IPS-20b (cell line): ENCODE measurements around the gene C20orf204.

Experiments used
- H3K27ac ChIP-seq: one replicate; pipeline ENCODE4 v1.5.1; 2013; ENCODE audit warnings: low read length
- H3K27me3 ChIP-seq: 2 replicates; pipeline ENCODE4 v1.6.1; 2013; ENCODE audit warnings: mild to moderate bottlenecking, low read length, inconsistent platforms; ENCODE audit not compliant: insufficient read depth
- H3K36me3 ChIP-seq: 2 replicates; pipeline ENCODE4 v1.6.1; 2013; ENCODE audit warnings: low read depth, mild to moderate bottlenecking, inconsistent platforms, low read length, moderate library complexity; ENCODE audit not compliant: insufficient read depth
- H3K4me1 ChIP-seq: 2 replicates; pipeline ENCODE4 v1.6.1; 2013; ENCODE audit warnings: mild to moderate bottlenecking, control low read depth, inconsistent platforms, low read length, moderate library complexity; ENCODE audit not compliant: insufficient read depth
- H3K4me3 ChIP-seq: 2 replicates; pipeline ENCODE4 v1.5.1; 2013; ENCODE audit warnings: mild to moderate bottlenecking, low read length, inconsistent platforms
- H3K9ac ChIP-seq: 2 replicates; pipeline ENCODE4 v1.6.1; 2013; ENCODE audit warnings: low read depth, mild to moderate bottlenecking, inconsistent platforms, low read length, moderate library complexity
- H3K9me3 ChIP-seq: 2 replicates; pipeline ENCODE4 v1.6.1; 2013; ENCODE audit warnings: mild to moderate bottlenecking, low read depth, low read length, inconsistent platforms; ENCODE audit not compliant: insufficient read depth

Gene C20orf204

DNA sequence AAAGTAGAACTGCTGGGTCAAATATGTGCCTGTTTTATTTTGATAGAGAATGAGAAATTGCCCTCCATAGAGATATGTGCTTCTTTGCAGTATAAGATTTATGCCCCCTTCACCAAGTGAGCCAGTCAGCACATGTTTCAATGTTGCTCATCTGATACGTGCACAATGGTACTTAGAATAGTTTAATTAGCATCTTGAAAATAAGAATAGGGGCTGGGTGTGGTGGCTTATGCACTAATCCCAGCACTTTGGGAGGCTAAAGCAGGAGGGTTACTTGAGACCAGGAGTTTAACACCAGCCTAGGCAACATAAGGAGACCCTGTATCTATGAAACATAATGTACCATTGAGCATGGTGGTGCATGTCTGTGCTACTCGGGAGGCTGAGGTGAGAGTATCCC is 20.3 kb upstream of the C20orf204 start:
- Histone ChIP-seq H3K4me3 (no peak overlapping the region), H3K36me3 (peaks cover 73% of the 10 kb centered on the region), H3K9me3 (no peaks in the 10 kb centered on the region), H3K27me3 (no peaks in the 10 kb centered on the region), H3K27ac (no peak overlapping the region), H3K4me1 (no peaks in the 10 kb centered on the region), H3K9ac (no peak overlapping the region)

DNA sequence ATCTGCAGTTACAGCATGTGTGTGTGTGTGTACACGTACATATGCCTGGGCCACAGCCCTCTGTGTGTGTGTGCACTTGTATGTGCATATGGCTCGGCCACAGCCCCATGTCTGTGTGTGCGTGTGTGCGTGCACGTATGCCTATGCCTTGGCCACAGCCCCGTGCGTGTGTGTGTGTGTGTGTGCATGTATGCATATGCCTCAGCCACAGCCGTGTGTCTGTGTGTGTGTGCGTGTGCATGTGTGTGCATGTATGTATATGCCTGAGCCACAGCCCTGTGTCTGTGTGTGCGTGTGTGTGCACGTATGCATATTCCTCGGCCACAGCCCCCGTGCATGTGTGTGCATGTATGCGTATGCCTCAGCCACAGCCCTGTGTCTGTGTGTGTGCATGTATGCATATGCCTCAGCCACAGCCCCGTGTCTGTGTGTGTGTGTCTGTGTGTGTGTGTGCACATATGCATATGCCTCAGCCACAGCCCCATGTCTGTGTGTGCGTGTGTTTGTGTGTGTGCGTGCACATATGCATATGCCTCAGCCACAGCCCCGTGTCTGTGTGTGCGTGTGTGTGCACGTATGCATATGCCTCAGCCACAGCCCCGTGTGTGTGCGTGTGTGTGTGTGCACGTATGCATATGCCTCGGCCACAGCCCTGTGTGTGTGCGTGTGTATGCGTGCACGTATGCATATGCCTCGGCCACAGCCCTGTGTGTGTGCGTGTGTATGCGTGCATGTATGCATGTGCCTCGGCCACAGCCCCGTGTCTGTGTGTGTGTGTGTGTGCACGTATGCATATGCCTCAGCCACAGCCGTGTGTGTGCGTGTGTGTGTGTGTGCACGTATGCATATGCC is 14.6 kb upstream of the C20orf204 start:
- Histone ChIP-seq H3K27ac (no peak overlapping the region), H3K9ac (no peak overlapping the region), H3K27me3 (no peaks in the 10 kb centered on the region), H3K36me3 (peaks cover 86% of the 10 kb centered on the region), H3K4me1 (no peaks in the 10 kb centered on the region), H3K4me3 (no peak overlapping the region), H3K9me3 (no peaks in the 10 kb centered on the region)

DNA sequence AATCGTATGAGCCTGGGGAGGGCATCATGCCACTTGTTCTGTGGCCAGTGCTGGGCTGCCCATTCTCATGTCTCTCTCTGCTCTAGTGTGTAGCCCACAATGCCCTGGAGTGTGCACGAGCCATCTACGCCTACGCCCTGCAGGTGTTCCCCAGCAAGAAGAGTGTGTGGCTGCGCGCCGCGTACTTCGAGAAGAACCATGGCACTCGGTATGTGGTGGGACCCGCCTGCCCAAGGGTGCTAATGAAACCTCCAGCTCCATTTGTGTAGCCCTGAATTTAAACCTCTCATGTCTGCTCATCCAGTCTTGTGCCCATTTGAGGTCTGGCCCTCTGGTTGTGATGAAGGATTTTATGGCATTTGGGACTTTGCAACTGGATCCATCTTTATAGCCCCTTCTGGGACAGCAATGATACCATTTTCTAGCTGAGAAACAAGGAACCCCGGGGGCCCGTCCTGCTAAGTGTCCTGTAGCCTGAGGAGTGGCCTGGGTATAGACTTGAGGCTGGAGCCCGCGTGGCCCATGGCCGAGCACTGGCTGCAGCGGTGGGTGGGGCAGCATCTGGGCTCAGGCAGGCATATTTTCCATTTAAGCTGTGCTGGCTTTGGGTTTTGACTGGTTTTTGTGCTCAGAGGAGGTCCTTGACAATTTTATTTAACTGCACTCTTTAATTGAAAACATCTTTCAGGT is 13.2 kb upstream of the C20orf204 start:
- H3K27me3 ChIP-seq: no peaks in the 10 kb centered on the region
- no peak overlapping the region for H3K27ac ChIP-seq
- H3K9ac ChIP-seq: no peak overlapping the region
- no peaks in the 10 kb centered on the region for H3K9me3 ChIP-seq
- no peak overlapping the region for H3K4me3 ChIP-seq
- H3K4me1 ChIP-seq: no peaks in the 10 kb centered on the region
- H3K36me3 ChIP-seq: peaks cover 92% of the 10 kb centered on the region

DNA sequence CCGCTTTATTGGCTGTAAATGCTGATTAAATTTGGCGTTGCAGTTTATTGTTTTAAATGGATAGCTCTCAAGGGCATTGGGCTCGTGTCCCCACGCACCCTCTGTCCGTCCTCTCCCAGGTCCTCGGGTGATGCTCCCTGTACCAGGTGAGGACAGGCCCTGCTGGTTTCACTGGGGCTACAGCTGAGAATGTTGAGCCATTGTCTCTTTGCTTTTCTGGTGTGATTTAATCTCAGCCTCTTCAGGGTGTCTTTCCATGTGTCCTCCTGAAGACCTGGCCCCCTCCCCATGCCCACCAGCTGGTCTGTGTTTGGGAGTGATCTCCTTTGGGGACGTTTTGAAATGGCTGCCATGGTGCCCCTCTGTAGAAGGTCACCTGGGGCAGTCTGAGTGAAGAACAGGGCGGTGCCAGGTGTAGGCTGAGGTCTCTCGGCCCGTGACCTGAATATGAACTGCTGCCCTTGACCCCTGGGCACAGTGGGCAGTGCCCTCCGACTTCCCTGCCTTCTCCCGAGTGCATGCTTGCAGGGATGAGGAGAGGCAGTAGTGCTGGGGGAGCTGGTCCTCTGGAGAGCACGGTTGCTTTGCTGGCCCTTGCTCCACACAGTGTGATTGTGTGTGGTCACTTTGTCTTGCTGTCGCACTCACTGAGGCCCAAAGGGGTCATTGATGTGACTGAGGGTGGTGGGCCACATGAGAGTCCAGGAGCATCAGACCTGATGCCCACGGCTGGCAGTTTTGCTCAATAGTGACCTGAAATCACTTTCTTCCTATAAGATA is 12.4 kb upstream of the C20orf204 start:
- no peak overlapping the region for H3K27ac ChIP-seq
- no peaks in the 10 kb centered on the region for H3K9me3 ChIP-seq
- H3K4me1 ChIP-seq: no peaks in the 10 kb centered on the region
- no peaks in the 10 kb centered on the region for H3K27me3 ChIP-seq
- no peak overlapping the region for H3K4me3 ChIP-seq
- peaks cover 93% of the 10 kb centered on the region for H3K36me3 ChIP-seq
- no peak overlapping the region for H3K9ac ChIP-seq

DNA sequence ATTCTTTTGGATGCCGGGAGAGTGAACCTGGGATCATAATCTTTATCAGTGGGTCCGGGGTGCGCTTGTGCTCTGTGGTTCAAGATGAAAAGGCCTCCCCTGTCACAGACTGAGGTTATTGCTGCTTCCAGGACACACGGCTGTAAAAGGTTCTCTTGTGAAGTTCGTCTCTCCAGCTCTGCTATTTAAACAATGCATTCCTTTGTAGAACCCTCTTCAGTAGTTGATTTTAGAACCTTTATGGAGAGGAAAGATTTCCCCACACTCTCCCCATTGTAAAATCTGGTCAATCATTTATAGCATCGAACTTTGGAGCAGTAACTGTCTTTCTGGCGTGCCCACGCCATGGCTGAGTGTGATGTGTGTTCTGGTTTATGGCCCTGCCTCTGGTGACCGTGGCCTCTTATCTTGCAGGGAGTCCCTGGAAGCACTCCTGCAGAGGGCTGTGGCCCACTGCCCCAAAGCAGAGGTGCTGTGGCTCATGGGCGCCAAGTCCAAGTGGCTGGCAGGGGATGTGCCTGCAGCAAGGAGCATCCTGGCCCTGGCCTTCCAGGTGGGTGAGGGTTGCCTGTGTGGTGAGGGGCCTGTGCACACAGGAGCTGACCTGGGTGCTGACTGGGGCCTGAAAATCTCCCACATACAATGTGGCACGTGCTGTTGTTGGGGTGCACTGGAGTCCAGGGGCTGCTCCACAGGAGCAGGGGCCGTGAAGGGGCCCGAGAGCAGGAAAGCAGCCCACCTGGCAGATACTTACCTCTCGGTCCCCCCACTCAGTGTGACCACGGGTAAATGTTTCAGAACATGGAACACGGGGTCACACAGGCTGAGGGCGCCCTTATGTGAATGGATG is 11.6 kb upstream of the C20orf204 start:
- Histone ChIP-seq H3K27ac (no peak overlapping the region), H3K4me3 (no peak overlapping the region), H3K4me1 (no peaks in the 10 kb centered on the region), H3K36me3 (peaks cover 92% of the 10 kb centered on the region), H3K9ac (no peak overlapping the region), H3K27me3 (no peaks in the 10 kb centered on the region), H3K9me3 (no peaks in the 10 kb centered on the region)

DNA sequence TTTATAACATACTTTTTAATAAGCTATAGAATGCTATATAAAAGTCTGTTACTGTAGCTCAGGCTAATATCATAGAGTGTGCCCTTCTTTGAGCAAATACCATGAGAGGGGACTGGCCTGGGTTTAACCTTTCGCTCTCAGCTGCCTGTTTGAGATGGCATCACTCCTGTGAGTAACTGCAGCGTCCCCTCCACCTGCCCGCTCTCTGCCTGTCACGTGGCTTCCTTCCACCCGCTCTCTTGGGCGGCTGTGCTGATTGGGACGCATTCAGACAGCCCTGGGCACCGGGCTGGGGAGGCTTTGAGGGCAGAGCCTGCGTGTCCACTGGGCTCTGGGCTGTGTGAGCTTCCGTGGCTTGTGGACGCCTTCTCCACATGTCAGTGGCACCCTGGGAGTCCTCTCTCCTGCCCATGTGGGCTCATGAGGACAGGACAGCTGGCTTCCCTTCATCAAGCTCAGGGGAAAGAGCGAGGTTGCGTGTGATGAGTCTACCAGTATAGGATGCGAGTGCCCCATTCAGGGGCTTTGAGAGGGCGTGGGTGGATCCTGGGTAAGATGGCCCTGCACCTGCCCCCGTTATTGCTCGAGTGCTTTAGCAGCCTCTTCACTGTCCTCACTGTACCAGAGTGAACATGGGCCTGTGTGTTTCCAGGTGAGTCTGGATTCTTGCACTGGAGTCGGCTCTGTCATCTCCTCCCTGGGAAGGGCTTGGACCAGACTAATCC is 10.7 kb upstream of the C20orf204 start:
- Histone ChIP-seq H3K36me3 (peaks cover 93% of the 10 kb centered on the region), H3K27ac (no peak overlapping the region), H3K9ac (no peak overlapping the region)

DNA sequence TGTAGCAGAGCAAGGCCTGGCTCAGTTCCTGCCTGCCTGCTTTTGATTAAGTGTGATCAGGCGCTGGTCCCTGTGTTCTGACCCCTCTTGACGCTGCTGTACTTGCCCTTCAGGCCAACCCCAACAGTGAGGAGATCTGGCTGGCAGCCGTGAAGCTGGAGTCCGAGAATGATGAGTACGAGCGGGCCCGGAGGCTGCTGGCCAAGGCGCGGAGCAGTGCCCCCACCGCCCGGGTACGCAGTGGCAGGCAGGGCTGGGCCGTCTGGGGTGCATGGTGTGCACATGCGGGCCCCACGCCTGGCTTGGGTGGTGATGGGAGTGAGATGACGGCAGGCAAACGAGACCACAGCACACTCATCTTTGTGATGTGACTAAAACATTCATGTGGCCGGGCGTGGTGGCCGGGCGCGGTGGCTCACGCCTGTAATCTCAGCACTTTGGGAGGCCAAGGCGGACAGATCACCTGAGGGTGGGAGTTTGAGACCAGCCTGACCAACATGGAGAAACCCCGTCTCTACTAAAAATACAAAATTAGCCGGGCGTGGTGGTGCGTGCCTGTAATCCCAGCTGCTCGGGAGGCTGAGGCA is 10.1 kb upstream of the C20orf204 start:
- Histone ChIP-seq H3K27ac (no peak overlapping the region), H3K4me3 (no peak overlapping the region), H3K27me3 (no peaks in the 10 kb centered on the region), H3K9ac (no peak overlapping the region), H3K4me1 (no peaks in the 10 kb centered on the region), H3K9me3 (no peaks in the 10 kb centered on the region), H3K36me3 (peaks cover 98% of the 10 kb centered on the region)

More for the DNA sequence above, 10.7 kb upstream of the C20orf204 start:
- no peaks in the 10 kb centered on the region for H3K27me3 ChIP-seq
- H3K4me3 ChIP-seq: no peak overlapping the region
- H3K4me1 ChIP-seq: no peaks in the 10 kb centered on the region
- H3K9me3 ChIP-seq: no peaks in the 10 kb centered on the region

DNA sequence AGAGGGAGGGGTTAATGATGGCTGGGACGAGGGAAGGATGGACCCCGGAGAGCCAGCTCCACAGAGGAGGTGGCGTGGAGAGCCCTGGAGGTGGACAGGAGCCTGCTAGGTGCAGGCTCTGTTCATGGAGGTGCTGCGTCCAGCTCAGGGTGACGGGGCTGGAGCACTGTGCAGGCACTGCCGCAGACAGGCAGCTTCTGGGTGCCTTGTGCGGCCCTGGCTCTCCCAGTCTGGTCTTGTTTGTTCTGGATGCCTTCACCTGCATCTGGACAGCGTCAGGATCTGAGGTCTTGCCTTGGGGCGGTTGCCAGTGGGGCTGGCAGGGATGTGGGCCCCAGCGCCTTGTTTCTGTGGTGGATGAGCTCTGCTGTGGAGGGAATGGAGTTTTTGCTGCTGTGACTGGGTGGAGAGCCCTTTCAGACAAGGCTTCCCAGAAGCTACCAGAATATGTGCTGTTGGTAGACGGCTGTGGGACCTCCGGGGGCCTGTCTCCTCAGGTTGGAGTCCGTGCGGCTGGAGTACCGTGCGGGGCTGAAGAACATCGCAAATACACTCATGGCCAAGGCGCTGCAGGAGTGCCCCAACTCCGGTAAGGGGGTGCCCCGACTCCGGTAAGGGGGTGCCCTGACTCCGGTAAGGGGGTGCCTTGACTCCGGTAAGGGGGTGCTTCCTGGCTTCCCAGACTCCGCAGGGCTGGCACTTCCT is 7.8 kb upstream of the C20orf204 start:
- Histone ChIP-seq H3K9ac (no peak overlapping the region), H3K4me3 (no peak overlapping the region), H3K36me3 (peaks cover 94% of the 10 kb centered on the region), H3K9me3 (no peaks in the 10 kb centered on the region), H3K27me3 (no peaks in the 10 kb centered on the region), H3K27ac (no peak overlapping the region), H3K4me1 (no peaks in the 10 kb centered on the region)

DNA sequence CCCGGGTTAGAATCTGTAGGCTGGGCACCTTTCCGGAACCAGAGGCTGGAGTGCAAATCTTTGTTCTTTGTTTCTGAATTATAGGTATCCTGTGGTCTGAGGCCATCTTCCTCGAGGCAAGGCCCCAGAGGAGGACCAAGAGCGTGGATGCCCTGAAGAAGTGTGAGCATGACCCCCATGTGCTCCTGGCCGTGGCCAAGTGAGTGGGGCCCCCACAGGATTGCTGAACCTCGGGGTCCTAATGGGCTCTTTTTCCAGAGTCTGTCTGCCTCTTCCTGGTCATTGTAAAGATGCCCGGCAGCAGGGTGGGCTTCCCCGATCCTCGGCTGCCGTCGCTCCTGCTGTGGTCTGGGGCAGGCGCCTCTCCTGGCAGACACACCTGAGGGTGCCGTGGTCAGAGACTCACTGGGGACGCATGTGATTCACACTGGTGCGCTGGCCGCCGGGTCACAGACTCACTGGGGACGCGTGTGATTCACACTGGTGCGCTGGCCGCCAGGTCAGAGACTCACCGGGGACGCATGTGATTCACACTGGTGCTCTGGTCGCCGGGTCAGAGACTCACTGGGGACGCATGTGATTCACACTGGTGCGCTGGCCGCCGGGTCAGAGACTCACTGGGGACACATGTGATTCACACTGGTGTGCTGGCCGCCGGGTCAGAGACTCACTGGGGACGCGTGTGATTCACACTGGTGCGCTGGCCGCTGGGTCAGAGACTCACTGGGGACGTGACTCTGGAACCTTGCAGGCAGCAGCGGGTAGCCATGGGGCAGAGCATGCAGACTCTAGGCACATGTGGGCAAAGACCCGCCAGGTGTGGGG is 6.5 kb upstream of the C20orf204 start:
- Histone ChIP-seq H3K9me3 (no peaks in the 10 kb centered on the region), H3K9ac (no peak overlapping the region), H3K27ac (no peak overlapping the region), H3K36me3 (peaks cover 81% of the 10 kb centered on the region), H3K4me3 (no peak overlapping the region), H3K27me3 (no peaks in the 10 kb centered on the region), H3K4me1 (no peaks in the 10 kb centered on the region)
